Measurements from ENCODE around the gene ARX.

The ARX gene

GRCh38 chrX:25016361-25016671 is 551 bp upstream of the ARX start:
- Histone ChIP-seq H3K36me3 (replicated peaks; ENCODE audit: insufficient read depth, low read length) (no peaks in the 10 kb centered on the region), H3K9me3 (replicated peaks; ENCODE audit: insufficient read depth, low read length) (no peaks in the 10 kb centered on the region), H3K27me3 (replicated peaks; ENCODE audit: insufficient read depth, low read length) (peaks cover 26% of the 10 kb centered on the region), H3K27ac (ENCODE audit: low read length) (no peak overlapping the region), H4K20me1 (ENCODE audit: insufficient read depth, low read length) (no peaks in the 10 kb centered on the region), H3K9me2 (replicated peaks; ENCODE audit: insufficient read depth, low read length) (no peaks in the 10 kb centered on the region), H3K9ac (ENCODE audit: low read length) (no peak overlapping the region), H3F3A (ENCODE audit: insufficient read depth, low read length) (no peaks in the 10 kb centered on the region), H2AFZ (ENCODE audit: low read length) (no peak overlapping the region), H3K4me2 (ENCODE audit: low read depth, low read length) (no peak overlapping the region), H3K4me1 (ENCODE audit: low read length) (no peaks in the 10 kb centered on the region), H3K79me2 (ENCODE audit: low read length) (no peaks in the 10 kb centered on the region), H3K4me3 (ENCODE audit: low read length) (no peak overlapping the region)
- DNase-seq, result no peak
- TF ChIP-seq EZH2phosphoT487 (IDR thresholded peaks at IDR 0.05; ENCODE audit: low read length), result no peak

GRCh38 chrX:25014366-25014838 is 1.4 kb downstream of the ARX start:
- Histone ChIP-seq H3K4me3 (ENCODE audit: low read length) (no peak overlapping the region), H3K9me3 (replicated peaks; ENCODE audit: insufficient read depth, low read length) (no peaks in the 10 kb centered on the region), H3K79me2 (ENCODE audit: low read length) (no peaks in the 10 kb centered on the region), H3K36me3 (replicated peaks; ENCODE audit: insufficient read depth, low read length) (no peaks in the 10 kb centered on the region), H3K27me3 (replicated peaks; ENCODE audit: insufficient read depth, low read length) (peaks cover 26% of the 10 kb centered on the region), H2AFZ (ENCODE audit: low read length) (no peak overlapping the region), H3K4me2 (ENCODE audit: low read depth, low read length) (no peak overlapping the region), H3K9ac (ENCODE audit: low read length) (no peak overlapping the region), H3K9me2 (replicated peaks; ENCODE audit: insufficient read depth, low read length) (no peaks in the 10 kb centered on the region), H3K27ac (ENCODE audit: low read length) (no peak overlapping the region), H3K4me1 (ENCODE audit: low read length) (no peaks in the 10 kb centered on the region), H4K20me1 (ENCODE audit: insufficient read depth, low read length) (no peaks in the 10 kb centered on the region), H3F3A (ENCODE audit: insufficient read depth, low read length) (no peaks in the 10 kb centered on the region)
- no peak for DNase-seq
- TF ChIP-seq EZH2phosphoT487 (IDR thresholded peaks at IDR 0.05; ENCODE audit: low read length), result no peak
- TF ChIP-seq, protein P1, sequence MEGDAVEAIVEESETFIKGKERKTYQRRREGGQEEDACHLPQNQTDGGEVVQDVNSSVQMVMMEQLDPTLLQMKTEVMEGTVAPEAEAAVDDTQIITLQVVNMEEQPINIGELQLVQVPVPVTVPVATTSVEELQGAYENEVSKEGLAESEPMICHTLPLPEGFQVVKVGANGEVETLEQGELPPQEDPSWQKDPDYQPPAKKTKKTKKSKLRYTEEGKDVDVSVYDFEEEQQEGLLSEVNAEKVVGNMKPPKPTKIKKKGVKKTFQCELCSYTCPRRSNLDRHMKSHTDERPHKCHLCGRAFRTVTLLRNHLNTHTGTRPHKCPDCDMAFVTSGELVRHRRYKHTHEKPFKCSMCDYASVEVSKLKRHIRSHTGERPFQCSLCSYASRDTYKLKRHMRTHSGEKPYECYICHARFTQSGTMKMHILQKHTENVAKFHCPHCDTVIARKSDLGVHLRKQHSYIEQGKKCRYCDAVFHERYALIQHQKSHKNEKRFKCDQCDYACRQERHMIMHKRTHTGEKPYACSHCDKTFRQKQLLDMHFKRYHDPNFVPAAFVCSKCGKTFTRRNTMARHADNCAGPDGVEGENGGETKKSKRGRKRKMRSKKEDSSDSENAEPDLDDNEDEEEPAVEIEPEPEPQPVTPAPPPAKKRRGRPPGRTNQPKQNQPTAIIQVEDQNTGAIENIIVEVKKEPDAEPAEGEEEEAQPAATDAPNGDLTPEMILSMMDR (IDR thresholded peaks at IDR 0.05; ENCODE audit: low read length), result no peak
- no peak for TF ChIP-seq EZH2 (optimal IDR thresholded peaks at IDR 0.05; ENCODE audit: low read depth, low read length)

DNA sequence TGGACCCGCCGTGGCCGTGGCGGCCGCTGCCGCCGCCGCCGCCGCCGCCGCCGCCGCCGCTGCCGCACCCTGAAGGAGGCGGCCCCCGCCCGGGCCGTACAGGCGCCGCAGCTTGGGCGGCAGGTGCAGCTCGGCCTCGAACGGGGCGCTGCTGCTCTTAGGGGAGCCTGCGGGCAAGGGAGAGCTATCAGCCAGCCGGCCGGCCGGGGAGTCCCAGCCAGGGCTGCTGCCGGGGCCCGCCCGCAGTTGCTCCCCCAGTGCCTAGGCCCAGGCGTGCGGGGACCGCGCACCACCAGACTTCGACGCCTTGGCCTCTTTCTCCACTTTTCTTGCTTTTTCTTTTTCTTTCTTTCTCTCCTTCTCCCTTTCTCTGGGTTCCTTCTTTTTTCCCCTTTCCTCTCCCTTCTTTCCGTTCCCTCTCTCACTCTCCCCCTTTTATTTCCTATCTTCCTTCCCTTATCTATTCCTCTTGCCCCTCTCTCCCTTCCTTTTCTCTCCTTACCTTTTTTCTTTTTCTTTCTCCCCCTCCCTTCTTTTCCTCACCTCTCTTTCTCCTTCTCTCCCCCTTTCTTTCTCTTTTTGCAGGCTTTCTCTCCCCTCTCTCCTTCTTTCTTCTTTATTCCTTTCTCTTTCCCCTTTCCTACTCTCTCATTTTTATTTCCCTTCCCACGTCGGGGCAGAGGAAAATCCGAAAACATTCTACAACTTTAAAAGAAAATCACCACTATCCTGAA is 2.0 kb downstream of the ARX start:
- Histone ChIP-seq H3K4me1 (ENCODE audit: low read length) (no peaks in the 10 kb centered on the region), H3K9ac (ENCODE audit: low read length) (no peak overlapping the region), H3K27me3 (replicated peaks; ENCODE audit: insufficient read depth, low read length) (peaks cover 22% of the 10 kb centered on the region), H3K27ac (ENCODE audit: low read length) (no peak overlapping the region), H3F3A (ENCODE audit: insufficient read depth, low read length) (no peaks in the 10 kb centered on the region), H3K36me3 (replicated peaks; ENCODE audit: insufficient read depth, low read length) (no peaks in the 10 kb centered on the region), H2AFZ (ENCODE audit: low read length) (no peak overlapping the region), H3K79me2 (ENCODE audit: low read length) (no peaks in the 10 kb centered on the region), H3K9me3 (replicated peaks; ENCODE audit: insufficient read depth, low read length) (no peaks in the 10 kb centered on the region), H4K20me1 (ENCODE audit: insufficient read depth, low read length) (no peaks in the 10 kb centered on the region), H3K4me3 (ENCODE audit: low read length) (no peak overlapping the region), H3K9me2 (replicated peaks; ENCODE audit: insufficient read depth, low read length) (no peaks in the 10 kb centered on the region), H3K4me2 (ENCODE audit: low read depth, low read length) (peak overlapping the region; percentile 43)
- TF ChIP-seq EZH2 (optimal IDR thresholded peaks at IDR 0.05; ENCODE audit: low read depth, low read length), result no peak
- TF ChIP-seq, protein P1 (IDR thresholded peaks at IDR 0.05; ENCODE audit: low read length), result no peak
- TF ChIP-seq EZH2phosphoT487 (IDR thresholded peaks at IDR 0.05; ENCODE audit: low read length), result no peak
- DNase-seq, result peak; percentile 68
